Fibroblast of mammary gland (primary cell): ENCODE measurements around the gene RETREG3.

Source experiments
- DNase-seq: peaks from one replicate; pipeline ENCODE4 v3.0.0-alpha.2; 2010; ENCODE audit warnings: low read depth
- H3K4me3 ChIP-seq: 2 replicates; pipeline ENCODE4 v1.5.1; 2011; ENCODE audit warnings: low read depth, mild to moderate bottlenecking, low read length, moderate library complexity; ENCODE audit not compliant: control insufficient read depth
- TF ChIP-seq, protein P1 (sequence below): conservative IDR thresholded peaks from 2 replicates; pipeline ENCODE4 v1.5.1; 2011; ENCODE audit warnings: low read depth, low read length, inconsistent platforms; ENCODE audit not compliant: control insufficient read depth, insufficient read depth

RETREG3 gene, protein sequence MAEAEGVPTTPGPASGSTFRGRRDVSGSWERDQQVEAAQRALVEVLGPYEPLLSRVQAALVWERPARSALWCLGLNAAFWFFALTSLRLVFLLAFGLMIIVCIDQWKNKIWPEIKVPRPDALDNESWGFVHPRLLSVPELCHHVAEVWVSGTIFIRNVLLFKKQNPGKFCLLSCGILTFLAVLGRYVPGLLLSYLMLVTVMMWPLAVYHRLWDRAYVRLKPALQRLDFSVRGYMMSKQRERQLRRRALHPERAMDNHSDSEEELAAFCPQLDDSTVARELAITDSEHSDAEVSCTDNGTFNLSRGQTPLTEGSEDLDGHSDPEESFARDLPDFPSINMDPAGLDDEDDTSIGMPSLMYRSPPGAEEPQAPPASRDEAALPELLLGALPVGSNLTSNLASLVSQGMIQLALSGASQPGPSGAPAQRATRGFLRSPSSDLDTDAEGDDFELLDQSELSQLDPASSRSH

DNA sequence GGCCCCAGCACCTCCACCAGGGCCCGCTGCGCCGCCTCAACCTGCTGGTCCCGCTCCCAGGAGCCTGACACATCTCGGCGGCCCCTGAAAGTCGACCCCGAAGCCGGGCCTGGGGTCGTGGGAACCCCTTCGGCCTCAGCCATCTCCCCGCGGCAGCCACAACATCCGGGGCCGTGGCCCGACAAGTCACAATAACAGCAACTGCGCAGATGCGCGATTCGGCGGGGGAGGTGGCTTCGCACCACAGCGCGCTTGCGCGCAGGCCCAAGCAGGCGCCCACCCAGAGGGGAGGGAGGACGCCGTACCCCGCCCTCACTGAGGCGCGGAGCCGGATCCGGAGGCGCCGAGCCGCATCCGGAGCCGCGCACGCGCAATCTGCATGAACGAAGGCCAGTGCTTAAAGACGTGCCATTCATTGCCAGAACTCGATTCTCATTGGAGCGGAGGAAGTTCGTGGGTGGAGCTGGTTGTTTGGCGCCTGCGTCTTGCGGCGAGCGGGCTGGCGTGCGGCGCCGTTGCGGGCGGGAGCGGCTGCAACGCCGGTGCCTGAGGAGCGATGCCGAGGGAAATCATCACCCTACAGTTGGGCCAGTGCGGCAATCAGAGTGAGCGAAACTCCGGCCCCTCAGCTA, at the start of gene RETREG3, which contains the start of gene TUBG1:
RETREG3 (minus strand) TSS at position 193 of the 632 bp plus-strand sequence; CDS start at position 143, 50 bp downstream.
TUBG1 (plus strand) TSS at position 502 of the 632 bp plus-strand sequence; CDS start at position 557, 55 bp downstream.
- H3K4me3 ChIP-seq = peak within 1 kb of the TSS; percentile 98
- TF ChIP-seq, protein P1, sequence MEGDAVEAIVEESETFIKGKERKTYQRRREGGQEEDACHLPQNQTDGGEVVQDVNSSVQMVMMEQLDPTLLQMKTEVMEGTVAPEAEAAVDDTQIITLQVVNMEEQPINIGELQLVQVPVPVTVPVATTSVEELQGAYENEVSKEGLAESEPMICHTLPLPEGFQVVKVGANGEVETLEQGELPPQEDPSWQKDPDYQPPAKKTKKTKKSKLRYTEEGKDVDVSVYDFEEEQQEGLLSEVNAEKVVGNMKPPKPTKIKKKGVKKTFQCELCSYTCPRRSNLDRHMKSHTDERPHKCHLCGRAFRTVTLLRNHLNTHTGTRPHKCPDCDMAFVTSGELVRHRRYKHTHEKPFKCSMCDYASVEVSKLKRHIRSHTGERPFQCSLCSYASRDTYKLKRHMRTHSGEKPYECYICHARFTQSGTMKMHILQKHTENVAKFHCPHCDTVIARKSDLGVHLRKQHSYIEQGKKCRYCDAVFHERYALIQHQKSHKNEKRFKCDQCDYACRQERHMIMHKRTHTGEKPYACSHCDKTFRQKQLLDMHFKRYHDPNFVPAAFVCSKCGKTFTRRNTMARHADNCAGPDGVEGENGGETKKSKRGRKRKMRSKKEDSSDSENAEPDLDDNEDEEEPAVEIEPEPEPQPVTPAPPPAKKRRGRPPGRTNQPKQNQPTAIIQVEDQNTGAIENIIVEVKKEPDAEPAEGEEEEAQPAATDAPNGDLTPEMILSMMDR = peak; percentile 25
- DNase-seq = peak; percentile 99

DNA sequence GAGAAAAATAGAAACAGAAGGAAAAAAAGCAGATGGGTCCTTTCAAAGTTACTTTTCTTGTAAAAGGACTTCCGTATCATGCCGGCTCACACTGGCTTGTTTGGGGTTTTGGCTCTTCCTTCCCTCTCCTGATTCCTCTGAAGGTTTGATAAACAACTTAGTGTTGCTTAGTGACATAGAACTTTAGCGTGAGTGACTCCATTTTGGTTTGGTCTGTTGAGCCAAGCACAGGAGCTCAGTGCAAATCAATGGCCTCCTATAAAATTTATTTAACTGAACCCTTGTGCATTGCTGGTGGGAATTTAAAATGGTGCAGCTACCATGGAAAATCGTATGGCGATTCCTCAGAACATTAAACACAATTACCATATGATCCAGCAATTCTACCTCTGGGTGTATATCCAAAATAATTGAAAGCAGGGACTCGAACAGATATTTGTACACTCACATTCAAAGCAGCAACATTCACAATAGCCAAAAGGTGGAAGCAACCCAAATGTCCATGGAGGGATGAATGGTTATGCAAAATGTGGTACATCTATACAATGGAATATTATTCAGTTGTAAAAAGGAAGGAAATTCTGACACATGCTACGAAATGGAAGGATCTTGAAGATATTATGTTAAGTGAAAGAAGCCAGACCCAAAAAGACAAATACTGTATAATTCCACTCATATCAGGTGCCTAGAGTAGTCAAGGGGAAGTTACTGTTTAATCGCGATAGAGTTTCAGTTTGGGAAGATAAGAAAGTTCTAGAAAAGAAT, 48.8 kb upstream of the RETREG3 start:
- TF ChIP-seq, protein P1 = no peak
- no peak for DNase-seq

DNA sequence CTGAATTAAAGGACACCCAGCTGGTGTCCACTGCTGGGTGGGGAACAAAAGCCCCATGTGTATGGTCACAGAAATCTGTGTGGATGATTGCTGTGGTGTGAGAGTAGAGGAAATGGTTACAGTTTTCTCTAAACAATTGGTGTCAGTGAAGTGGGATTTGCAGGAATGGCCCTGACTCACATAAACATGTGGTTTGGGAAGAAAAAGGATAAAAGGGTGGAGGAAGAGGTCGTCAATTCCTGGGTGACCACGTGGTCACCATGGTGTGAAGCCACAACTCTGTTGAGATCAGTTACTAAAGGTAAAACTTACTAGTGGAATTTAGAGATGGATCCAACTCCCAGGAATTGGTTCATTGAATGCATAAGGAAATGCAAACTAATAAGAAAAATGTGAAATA, 46.4 kb upstream of the RETREG3 start:
- H3K4me3 ChIP-seq = no peak overlapping the region
- TF ChIP-seq, protein P1 = no peak
- DNase-seq = peak; percentile 64

More for the DNA sequence above, 48.8 kb upstream of the RETREG3 start:
- H3K4me3 ChIP-seq = no peak overlapping the region

DNA sequence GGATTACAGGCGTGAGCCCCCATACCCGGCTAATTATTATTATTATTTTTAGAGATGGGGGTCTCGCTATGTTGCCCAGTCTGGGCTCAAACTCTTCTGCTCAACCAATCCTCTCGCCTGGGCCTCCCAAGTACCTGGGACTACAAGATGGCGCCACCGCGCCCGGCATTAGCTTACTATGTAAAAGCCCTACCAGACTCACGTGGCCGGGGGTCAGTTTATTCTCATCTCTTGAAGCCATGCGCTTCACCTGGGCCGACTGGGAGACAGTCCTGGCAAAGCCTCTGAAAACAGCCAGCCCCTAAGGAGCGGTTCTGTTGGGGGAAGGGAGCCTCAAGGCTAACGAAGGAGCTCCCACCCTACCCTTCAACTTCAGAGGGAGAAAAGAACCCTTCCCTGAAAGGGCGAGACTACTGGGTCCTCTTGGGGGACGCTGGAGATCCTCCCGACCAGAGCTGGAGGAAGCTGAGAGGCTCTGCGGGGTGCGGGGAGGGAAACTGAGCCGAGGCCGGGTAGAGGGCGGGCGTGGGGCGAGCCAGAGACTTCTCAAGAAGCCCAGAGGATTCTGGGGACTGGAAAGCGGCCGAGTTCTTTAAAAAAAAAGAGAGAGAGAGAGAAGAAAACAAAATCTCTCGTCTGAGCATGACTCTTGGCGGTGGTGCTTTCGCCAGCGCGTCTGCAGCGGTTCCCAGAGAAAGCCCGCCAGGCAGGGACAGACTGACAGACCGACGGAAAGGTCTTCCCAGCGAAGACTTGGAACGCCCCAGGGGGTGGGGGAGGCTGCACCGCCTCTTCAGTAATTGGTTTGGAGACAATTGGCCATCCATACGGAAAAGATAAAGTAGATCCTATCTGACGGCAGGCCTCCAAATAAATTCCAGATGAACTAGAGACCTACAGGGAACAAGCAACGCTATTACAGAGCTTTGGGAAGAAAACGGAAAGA, 44.3 kb upstream of the RETREG3 start:
- peak overlapping the region; percentile 38 for H3K4me3 ChIP-seq
- TF ChIP-seq, protein P1 = no peak
- peak; percentile 84 for DNase-seq

DNA sequence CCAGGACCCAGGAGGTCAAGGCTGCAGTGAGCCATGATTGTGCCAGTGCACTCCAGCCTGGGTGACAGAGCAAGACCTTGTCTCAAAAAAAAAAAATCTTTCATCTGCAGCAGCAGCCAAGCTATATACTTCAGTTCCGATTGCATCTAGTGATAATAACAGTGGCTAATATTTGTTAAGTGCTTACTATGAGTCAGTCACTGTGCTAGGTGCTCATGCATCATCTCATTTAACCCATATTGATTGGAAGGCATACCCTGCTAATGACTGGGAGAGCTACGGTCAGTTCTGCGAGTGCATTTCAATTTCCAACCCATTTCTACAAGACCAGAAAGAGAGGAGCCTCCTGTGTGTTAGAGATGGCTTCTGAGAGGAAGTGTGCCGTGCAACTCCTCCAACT, 42.2 kb upstream of the RETREG3 start:
- TF ChIP-seq, protein P1 = no peak
- no peak overlapping the region for H3K4me3 ChIP-seq
- no peak for DNase-seq
